Measurements from ENCODE around the gene GBF1. TPM values are rescaled to one million over a fixed set of nuclear protein-coding genes. Genes with fewer than 3 reads are reported as not detected.

The GBF1 gene
- total and polyA plus RNA-seq, 2 donors, result 22.9 to 29.3 TPM

DNA sequence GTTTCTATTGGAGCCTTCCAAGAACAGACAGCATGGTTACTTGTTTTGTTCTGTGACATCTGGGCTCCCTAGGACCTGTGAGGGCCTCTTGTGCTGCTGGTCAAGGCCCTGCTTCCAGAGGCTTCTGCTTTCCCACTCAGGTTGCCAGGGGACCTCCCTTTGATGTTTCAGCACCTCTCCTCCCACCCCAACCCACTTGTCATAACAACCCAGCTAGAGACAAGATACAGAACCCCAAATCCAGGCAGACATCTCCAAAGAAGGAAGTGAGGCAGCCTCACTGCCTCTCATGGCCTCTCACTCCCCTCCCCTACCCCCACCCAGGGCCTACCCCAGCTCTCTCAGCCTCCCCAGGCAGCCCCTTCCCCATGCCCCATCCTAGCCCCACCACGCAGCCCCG is 161.5 kb downstream of the GBF1 start:
- no peak overlapping the region for H3K4me3 ChIP-seq (ENCODE audit: low read depth, low read length)
- no peak for DNase-seq (ENCODE audit: extremely low spot score)
- no peak overlapping the region for H3K27ac ChIP-seq (ENCODE audit: low read depth)
- no peaks in the 10 kb centered on the region for H3K4me1 ChIP-seq (ENCODE audit: insufficient read depth)
- H3K36me3 ChIP-seq (ENCODE audit: insufficient read depth), result no peaks in the 10 kb centered on the region
- WGBS, result 49% methylated on average over 2 of the region's 2 CpGs

DNA sequence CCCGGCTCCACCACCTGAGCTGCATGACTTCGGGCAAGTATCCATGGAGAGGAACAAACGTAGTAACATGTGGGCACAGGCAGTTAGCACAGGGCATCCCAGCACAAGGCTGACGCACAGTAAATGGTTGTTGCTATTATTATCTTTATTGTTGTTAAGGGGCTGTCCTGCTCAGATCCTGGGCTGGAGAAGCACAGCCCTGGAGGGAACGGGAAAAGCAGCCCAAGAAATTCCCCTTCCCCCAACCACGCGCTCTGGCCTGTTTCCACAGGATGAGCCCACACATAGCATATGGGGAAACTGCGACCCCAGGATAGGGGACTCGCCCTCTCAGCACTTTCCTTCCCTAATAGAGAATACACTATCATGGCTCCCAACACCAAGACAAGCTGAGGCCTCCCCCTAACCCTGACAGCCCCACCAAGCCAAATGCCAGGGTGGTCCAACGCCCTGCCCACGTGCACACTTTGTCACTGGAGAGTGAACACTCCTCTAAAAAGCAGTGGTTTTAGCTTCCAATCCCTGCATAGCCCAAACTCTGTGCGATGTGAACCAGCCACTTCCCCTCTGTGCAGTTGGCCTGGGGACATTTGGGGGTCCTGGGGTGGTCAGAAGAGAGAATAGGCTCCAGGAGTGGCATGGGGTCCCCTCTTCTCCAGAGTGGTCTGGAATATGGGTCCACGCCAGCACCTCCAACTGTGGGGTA is 162.2 kb downstream of the GBF1 start:
- DNase-seq (ENCODE audit: extremely low spot score), result no peak
- H3K36me3 ChIP-seq (ENCODE audit: insufficient read depth), result no peaks in the 10 kb centered on the region
- WGBS, result 53% methylated on average over 13 of the region's 13 CpGs
- no peak overlapping the region for H3K4me3 ChIP-seq (ENCODE audit: low read depth, low read length)
- H3K27ac ChIP-seq (ENCODE audit: low read depth), result no peak overlapping the region
- H3K4me1 ChIP-seq (ENCODE audit: insufficient read depth), result no peaks in the 10 kb centered on the region

- 31% methylated on average over 14 of the region's 14 CpGs for WGBS
- Histone ChIP-seq H3K27ac (ENCODE audit: low read depth) (no peak overlapping the region), H3K4me1 (ENCODE audit: insufficient read depth) (no peaks in the 10 kb centered on the region), H3K36me3 (ENCODE audit: insufficient read depth) (no peaks in the 10 kb centered on the region), H3K4me3 (ENCODE audit: low read depth, low read length) (peak overlapping the region; percentile 38)
- DNase-seq (ENCODE audit: extremely low spot score), result no peak
Observed at GRCh38 chr10:102408131-102408727, 162.9 kb downstream of the GBF1 start.

DNA sequence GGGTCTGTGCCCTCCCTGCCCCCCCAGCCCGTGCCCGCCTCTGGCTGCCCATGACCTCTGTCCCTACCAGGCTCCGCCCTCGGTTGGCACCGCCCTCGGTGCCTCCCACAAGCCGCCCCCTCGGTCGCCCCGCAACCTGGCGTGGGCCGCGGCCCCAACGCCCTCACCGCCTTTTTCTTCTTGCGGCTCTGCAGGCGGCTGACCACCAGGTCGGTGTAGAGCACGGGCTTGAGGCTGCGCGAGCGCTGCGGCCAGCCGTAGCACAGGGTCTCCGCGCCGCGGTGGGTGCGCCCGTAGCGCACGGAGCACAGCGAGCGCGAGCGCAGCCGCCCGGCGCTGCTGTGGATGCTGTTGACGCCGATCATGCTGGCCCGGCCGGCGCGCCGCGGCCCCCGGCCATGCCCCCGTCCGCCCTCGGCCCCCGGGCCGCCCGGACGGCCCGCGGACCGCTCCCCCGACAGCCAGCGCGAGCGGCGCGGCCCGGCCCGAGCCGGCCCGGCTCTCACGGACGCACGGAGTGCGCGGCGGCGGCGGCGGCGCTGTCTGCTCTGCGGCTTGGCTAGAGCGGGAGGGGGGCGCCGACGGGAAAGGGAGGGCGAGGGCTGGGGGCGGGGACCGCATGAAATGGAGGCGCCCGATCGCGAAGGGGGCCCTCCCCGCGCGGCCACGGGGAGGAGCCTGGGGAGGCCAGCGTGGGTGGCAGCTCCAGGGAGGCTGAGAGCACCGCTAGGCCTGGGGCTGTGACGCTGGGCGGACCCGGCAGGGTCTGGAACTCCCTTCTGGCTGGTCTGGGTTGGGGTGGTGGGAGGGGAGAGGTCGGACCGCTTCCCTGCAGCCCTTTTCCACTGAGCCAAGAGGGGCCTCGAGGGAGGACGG is 163.6 kb downstream of the GBF1 start:
- H3K36me3 ChIP-seq (ENCODE audit: insufficient read depth), result no peaks in the 10 kb centered on the region
- no peaks in the 10 kb centered on the region for H3K4me1 ChIP-seq (ENCODE audit: insufficient read depth)
- no peak overlapping the region for H3K27ac ChIP-seq (ENCODE audit: low read depth)
- peak; percentile 37 for DNase-seq (ENCODE audit: extremely low spot score)
- peak overlapping the region; percentile 38 for H3K4me3 ChIP-seq (ENCODE audit: low read depth, low read length)
- under 1% methylated on average over 103 of the region's 103 CpGs for WGBS

DNA sequence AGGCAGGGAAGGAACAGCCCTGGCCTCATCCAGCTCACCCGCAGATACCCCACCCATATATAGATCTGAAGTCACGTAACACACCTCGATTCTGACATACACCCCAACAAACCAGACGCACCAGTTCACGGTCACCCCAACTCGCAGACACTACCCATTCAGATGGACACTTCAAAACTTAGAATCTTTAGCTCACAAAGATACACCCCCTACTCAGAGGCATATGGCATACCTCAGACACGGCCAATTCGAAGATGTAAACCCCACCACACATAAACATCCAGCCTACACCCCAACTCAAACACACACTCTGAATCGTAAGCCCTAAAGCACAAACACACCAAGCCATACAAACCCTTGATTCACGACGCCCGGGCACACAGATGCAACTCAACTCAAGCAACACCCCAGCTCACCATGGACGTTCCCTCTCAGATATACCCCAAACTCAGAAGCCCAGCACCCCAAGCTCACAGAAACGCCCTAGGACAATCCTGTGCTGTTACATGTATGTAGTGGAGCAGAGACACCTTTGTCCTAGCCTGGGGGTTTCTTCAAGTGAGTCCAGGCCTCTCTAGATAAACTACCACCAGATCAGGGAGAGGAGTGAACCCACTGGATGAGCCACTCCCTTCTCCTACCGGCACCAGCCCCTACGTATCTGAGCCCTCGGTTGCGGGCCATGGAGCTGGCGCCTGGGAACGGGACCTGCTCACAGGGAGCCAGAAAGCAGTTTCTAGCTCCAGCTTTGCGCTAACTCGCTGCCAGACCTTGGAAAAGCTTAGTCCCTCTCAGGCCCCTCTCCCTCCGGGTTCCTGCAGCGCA is 164.5 kb downstream of the GBF1 start:
- Histone ChIP-seq H3K36me3 (ENCODE audit: insufficient read depth) (no peaks in the 10 kb centered on the region), H3K4me1 (ENCODE audit: insufficient read depth) (no peaks in the 10 kb centered on the region), H3K27ac (ENCODE audit: low read depth) (no peak overlapping the region), H3K4me3 (ENCODE audit: low read depth, low read length) (peak overlapping the region; percentile 38)
- DNase-seq (ENCODE audit: extremely low spot score), result no peak
- WGBS, result 15% methylated on average over 24 of the region's 24 CpGs

DNA sequence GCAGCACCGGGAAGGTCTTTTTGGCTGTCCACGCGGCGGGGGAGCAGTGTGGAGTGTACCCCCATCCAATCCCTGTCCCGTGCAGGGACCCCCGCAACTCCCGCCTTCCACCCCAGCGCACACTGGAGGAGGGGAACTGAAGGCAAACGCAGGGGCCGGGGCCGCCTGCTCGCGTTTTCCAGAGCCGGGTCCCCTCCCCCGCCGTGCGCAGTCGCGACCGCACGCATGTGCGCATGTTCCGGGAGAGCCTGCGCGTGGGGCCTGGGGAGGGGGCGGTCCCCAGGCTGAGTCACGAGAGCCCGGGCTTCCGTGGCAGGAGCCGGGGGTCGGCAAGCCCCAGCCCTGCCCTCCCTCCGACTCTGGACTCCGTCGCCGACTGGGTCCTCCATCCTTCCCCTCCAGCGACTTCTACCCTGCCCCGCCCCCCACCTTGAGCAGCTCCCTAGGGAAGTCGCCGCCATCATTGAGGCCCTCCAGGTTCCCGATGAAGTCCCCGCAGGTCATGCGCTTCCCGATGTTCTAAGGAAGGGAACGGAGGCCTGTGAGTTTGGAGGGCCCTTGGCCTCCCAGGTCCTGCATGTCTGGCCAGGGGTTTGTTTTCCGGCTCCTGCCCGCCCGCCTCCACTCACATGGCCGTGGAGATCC is 165.2 kb downstream of the GBF1 start:
- H3K27ac ChIP-seq (ENCODE audit: low read depth), result no peak overlapping the region
- WGBS, result 2% methylated on average over 48 of the region's 48 CpGs
- no peaks in the 10 kb centered on the region for H3K4me1 ChIP-seq (ENCODE audit: insufficient read depth)
- DNase-seq (ENCODE audit: extremely low spot score), result peak; percentile 46
- no peaks in the 10 kb centered on the region for H3K36me3 ChIP-seq (ENCODE audit: insufficient read depth)
- peak overlapping the region; percentile 17 for H3K4me3 ChIP-seq (ENCODE audit: low read depth, low read length)

GRCh38 chr10:102411341-102412255 is 166.3 kb downstream of the GBF1 start:
- no peaks in the 10 kb centered on the region for H3K4me1 ChIP-seq (ENCODE audit: insufficient read depth)
- no peak for DNase-seq (ENCODE audit: extremely low spot score)
- H3K4me3 ChIP-seq (ENCODE audit: low read depth, low read length), result no peak overlapping the region
- no peaks in the 10 kb centered on the region for H3K36me3 ChIP-seq (ENCODE audit: insufficient read depth)
- H3K27ac ChIP-seq (ENCODE audit: low read depth), result no peak overlapping the region
- 84% methylated on average over 14 of the region's 14 CpGs for WGBS

GRCh38 chr10:102412293-102412692 is 167.0 kb downstream of the GBF1 start:
- Histone ChIP-seq H3K36me3 (ENCODE audit: insufficient read depth) (no peaks in the 10 kb centered on the region), H3K4me3 (ENCODE audit: low read depth, low read length) (no peak overlapping the region), H3K4me1 (ENCODE audit: insufficient read depth) (no peaks in the 10 kb centered on the region), H3K27ac (ENCODE audit: low read depth) (no peak overlapping the region)
- DNase-seq (ENCODE audit: extremely low spot score), result no peak
- WGBS, result 88% methylated on average over 10 of the region's 10 CpGs

DNA sequence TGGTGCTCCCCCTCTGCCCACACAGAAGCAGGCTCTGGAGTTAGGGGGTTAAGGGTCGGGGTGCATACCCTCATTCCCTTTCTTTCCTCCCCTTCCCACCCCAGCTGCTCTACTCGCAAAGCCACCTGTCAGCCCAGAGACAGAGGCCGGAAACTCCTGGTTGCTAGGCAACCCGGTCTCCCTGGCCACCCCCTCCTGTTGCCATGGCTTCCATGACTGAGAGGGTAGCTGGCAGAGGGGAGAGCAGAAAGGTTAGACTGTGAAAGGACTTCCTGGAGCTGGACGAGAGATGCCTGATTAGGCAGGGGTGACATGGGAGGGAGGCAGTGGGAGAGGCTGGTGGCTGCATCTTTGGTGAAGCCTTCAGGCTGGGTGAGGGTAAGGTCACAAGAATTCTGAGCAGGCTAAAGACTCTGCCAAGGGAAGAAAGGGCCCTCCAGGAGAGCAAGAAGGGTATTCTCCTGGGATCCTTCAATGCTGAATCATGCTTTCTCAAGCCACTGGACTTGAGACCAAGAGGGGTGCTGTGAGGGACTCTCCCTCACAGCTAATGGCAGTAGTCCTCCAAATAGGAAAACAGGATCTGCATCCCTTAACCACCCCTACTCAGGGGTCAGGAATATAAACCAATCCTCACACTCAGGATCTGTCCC is 167.8 kb downstream of the GBF1 start:
- whole genome bisulfite sequencing, result 16% methylated on average over 5 of the region's 5 CpGs

GRCh38 chr10:102413806-102414561 is 168.7 kb downstream of the GBF1 start:
- Histone ChIP-seq H3K27ac (ENCODE audit: low read depth) (no peak overlapping the region), H3K4me1 (ENCODE audit: insufficient read depth) (no peaks in the 10 kb centered on the region), H3K4me3 (ENCODE audit: low read depth, low read length) (no peak overlapping the region), H3K36me3 (ENCODE audit: insufficient read depth) (no peaks in the 10 kb centered on the region)
- DNase-seq (ENCODE audit: extremely low spot score), result no peak
- 77% methylated on average over 16 of the region's 16 CpGs for WGBS

More for the DNA sequence above, 167.8 kb downstream of the GBF1 start:
- DNase-seq (ENCODE audit: extremely low spot score), result no peak
- Histone ChIP-seq H3K4me3 (ENCODE audit: low read depth, low read length) (no peak overlapping the region), H3K36me3 (ENCODE audit: insufficient read depth) (no peaks in the 10 kb centered on the region), H3K4me1 (ENCODE audit: insufficient read depth) (no peaks in the 10 kb centered on the region), H3K27ac (ENCODE audit: low read depth) (no peak overlapping the region)

DNA sequence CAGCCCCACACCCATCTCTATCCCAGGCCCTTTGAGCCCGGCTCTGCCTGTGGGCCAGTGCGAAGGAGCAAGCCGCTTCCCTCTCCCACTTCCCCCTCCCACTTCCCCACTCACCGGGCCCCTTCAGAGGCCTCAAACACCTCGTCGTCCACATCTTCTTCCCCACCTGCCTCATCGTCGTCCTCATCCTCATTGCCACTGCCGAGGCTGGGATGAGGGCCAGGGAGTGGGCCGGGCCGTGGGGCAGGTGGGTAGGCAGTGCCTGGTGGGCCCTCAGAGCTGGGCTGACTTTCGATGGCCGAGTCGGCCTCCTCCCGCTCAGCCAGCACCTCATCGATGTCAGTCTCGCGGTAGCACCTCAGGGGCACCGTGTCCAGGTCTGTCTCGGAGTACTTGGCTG is 169.4 kb downstream of the GBF1 start:
- WGBS, result 45% methylated on average over 20 of the region's 20 CpGs
- H3K27ac ChIP-seq (ENCODE audit: low read depth), result no peak overlapping the region
- no peaks in the 10 kb centered on the region for H3K4me1 ChIP-seq (ENCODE audit: insufficient read depth)
- DNase-seq (ENCODE audit: extremely low spot score), result no peak
- H3K36me3 ChIP-seq (ENCODE audit: insufficient read depth), result no peaks in the 10 kb centered on the region
- H3K4me3 ChIP-seq (ENCODE audit: low read depth, low read length), result no peak overlapping the region

All from urinary bladder (tissue), 4 donors.